ENCODE measurements around the gene LIMK1. TPM values are rescaled to one million over a fixed set of nuclear protein-coding genes. Genes with fewer than 3 reads are reported as not detected.

Gene LIMK1
- total RNA-seq, 6 donors from 2014 or later, result 15.9 to 51.9 (median 33.0) TPM

GRCh38 chr7:74126220-74126880, 42.7 kb downstream of the LIMK1 start:
- Histone ChIP-seq H3K27ac (no peak overlapping the region), H3K27me3 (no peaks in the 10 kb centered on the region), H3K4me3 (no peak overlapping the region), H3K4me1 (no peaks in the 10 kb centered on the region), H3K9me3 (no peaks in the 10 kb centered on the region), H3K36me3 (peaks cover 0 to 11% (median 3%) of the 10 kb centered on the region in 4 donors)
- ATAC-seq (ENCODE audit: low FRiP score in 2 of 2) (no peak), DNase-seq (no peak)
- 80 to 84% methylated on average over 12 of the region's 12 CpGs for WGBS, 2 donors
- TF ChIP-seq EP300 (IDR thresholded peaks at IDR 0.05) (no peak), CTCF (IDR thresholded peaks at IDR 0.05) (no peak), POLR2A (IDR thresholded peaks at IDR 0.05) (no peak), POLR2AphosphoS5 (IDR thresholded peaks at IDR 0.05) (no peak)

- Histone ChIP-seq H3K36me3 (no peaks in the 10 kb centered on the region), H3K4me1 (no peaks in the 10 kb centered on the region), H3K9me3 (no peaks in the 10 kb centered on the region), H3K4me3 (no peak overlapping the region), H3K27me3 (no peaks in the 10 kb centered on the region), H3K27ac (no peak overlapping the region)
- 58 to 63% methylated on average over 2 of the region's 2 CpGs for WGBS, 2 donors
- no peak for DNase-seq
- no peak for TF ChIP-seq EP300 (IDR thresholded peaks at IDR 0.05)
- TF ChIP-seq POLR2A (IDR thresholded peaks at IDR 0.05), result no peak
- TF ChIP-seq POLR2AphosphoS5 (IDR thresholded peaks at IDR 0.05), result no peak
- no peak for TF ChIP-seq CTCF (IDR thresholded peaks at IDR 0.05)
- no peak for ATAC-seq (ENCODE audit: low FRiP score in 2 of 2)
Measured at GRCh38 chr7:74129887-74130286, 46.3 kb downstream of the LIMK1 start.

DNA sequence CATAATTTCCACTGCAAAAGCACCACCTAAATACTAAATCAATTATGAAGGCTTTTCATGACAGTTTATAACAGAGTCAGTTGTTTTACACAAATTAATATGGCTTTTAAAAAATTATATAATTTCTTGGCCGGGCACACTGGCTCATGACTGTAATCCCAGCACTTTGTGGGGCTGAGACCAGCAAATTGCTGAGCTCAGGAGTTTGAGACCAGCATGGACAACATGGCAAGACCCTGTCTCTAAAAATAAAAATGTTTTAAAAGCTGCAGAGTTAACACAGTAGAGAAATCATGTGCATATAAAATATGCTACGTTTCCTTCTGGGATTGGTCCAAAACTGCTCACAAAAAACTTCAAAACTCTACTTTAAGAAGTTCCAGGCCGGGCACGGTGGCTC, 46.9 kb downstream of the LIMK1 start:
- Histone ChIP-seq H3K36me3 (no peaks in the 10 kb centered on the region), H3K9me3 (no peaks in the 10 kb centered on the region), H3K4me3 (no peak overlapping the region), H3K27ac (no peak overlapping the region), H3K4me1 (no peaks in the 10 kb centered on the region), H3K27me3 (no peaks in the 10 kb centered on the region)
- ATAC-seq (ENCODE audit: low FRiP score in 2 of 2) (no peak), DNase-seq (no peak)
- TF ChIP-seq POLR2A (IDR thresholded peaks at IDR 0.05), result no peak
- no peak for TF ChIP-seq CTCF (IDR thresholded peaks at IDR 0.05)
- no peak for TF ChIP-seq EP300 (IDR thresholded peaks at IDR 0.05)
- no peak for TF ChIP-seq POLR2AphosphoS5 (IDR thresholded peaks at IDR 0.05)
- 73 to 80% methylated on average over 4 of the region's 4 CpGs for WGBS, 2 donors

- Histone ChIP-seq H3K4me3 (no peak overlapping the region), H3K9me3 (no peaks in the 10 kb centered on the region), H3K36me3 (no peaks in the 10 kb centered on the region), H3K27me3 (no peaks in the 10 kb centered on the region), H3K27ac (no peak overlapping the region), H3K4me1 (no peaks in the 10 kb centered on the region)
- WGBS, 2 donors, result 63 to 73% methylated on average over 8 of the region's 8 CpGs
- peak in 1 of 2 donors; percentile 70 for ATAC-seq (ENCODE audit: low FRiP score in 2 of 2)
- no peak for DNase-seq
- no peak for TF ChIP-seq POLR2A (IDR thresholded peaks at IDR 0.05)
- TF ChIP-seq POLR2AphosphoS5 (IDR thresholded peaks at IDR 0.05), result peak in 1 of 2 donors; percentile 40
Measured at GRCh38 chr7:74134117-74134620, 50.6 kb downstream of the LIMK1 start.

DNA sequence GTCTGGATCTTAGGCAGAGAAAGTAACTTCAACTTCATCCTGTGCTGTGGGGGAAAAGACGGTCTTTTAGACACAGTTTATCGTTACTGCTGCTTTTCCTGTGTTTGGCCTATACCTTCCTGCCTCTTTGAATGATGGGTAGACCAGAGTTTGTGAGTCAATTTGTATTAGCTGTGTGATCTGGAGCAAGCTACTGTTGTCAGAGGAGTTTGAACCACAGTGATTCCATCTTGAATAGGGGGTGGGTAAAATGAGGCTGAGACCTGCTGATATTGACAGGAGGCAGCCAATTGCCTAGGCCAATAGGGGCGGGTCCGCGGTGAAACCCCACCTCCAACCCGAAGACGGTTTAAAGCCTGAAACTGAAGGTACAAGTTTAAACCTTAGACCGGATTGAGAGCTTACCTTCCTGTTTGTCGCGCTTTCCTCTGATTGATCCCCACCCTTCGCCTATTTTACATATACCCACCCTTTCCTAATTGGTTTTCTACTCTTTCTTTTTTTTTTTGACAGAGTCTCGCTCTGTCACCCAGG, 54.8 kb downstream of the LIMK1 start:
- no peak for ATAC-seq (ENCODE audit: low FRiP score in 2 of 2)
- Histone ChIP-seq H3K27ac (peak overlapping the region in 2 of 4 donors; percentile 5 to 35), H3K27me3 (no peaks in the 10 kb centered on the region), H3K9me3 (no peaks in the 10 kb centered on the region), H3K4me1 (no peaks in the 10 kb centered on the region), H3K36me3 (no peaks in the 10 kb centered on the region), H3K4me3 (no peak overlapping the region)
- WGBS, 2 donors, result 74 to 77% methylated on average over 12 of the region's 12 CpGs
- no peak for DNase-seq
- TF ChIP-seq CTCF (IDR thresholded peaks at IDR 0.05) (no peak), POLR2AphosphoS5 (IDR thresholded peaks at IDR 0.05) (no peak)
